Activated B cell treated with CpG ODN at 0.5 μM for 24 hours (primary cell): ENCODE data around the gene ODR4. TPM values are rescaled to one million over a fixed set of nuclear protein-coding genes. Genes with fewer than 3 reads are reported as not detected.

Experiments
- ATAC-seq: fragments of 200-7000 bp; cut with Tn5 transposase; one replicate; pipeline ENCODE4 v1.10.0; 2021; ENCODE audit warnings: low read depth, mild to moderate bottlenecking, moderate library complexity
- CTCF ChIA-PET: fragments of 350-600 bp; sonication (Branson Sonifier 250); formaldehyde crosslinking; loops from one replicate; lab custom pipeline; 2021; ENCODE audit warnings: antibody characterized with exemption; lab: Charles Lee
- POLR2A ChIA-PET: fragments of 350-600 bp; sonication (Branson Sonifier 250); formaldehyde crosslinking; loops from one replicate; lab custom pipeline; 2021; ENCODE audit warnings: antibody characterized with exemption; lab: Charles Lee
- DNase-seq: peaks from one replicate; pipeline ENCODE4 v3.0.0; 2022
- H3K27ac Mint-ChIP-seq: one replicate; pipeline ENCODE4 v1.8.0; 2020; ENCODE audit warnings: mixed read lengths
- H3K27me3 Mint-ChIP-seq: one replicate; pipeline ENCODE4 v1.8.0; 2021; ENCODE audit warnings: mixed read lengths
- H3K36me3 Mint-ChIP-seq: one replicate; pipeline ENCODE4 v1.8.0; 2021; ENCODE audit warnings: low read depth, mixed read lengths
- H3K4me1 Mint-ChIP-seq: one replicate; pipeline ENCODE4 v1.8.0; 2021; ENCODE audit warnings: mixed read lengths
- H3K4me3 Mint-ChIP-seq: one replicate; pipeline ENCODE4 v1.8.0; 2020; ENCODE audit warnings: mild to moderate bottlenecking, mixed read lengths
- H3K9me3 Mint-ChIP-seq: one replicate; pipeline ENCODE4 v1.8.0; 2020; ENCODE audit warnings: mixed read lengths
- CTCF ChIP-seq: fragments of 200-600 bp; IDR thresholded peaks from one replicate; pipeline ENCODE4 v1.8.0; 2022; ENCODE audit warnings: antibody characterized with exemption, mild to moderate bottlenecking
- intact Hi-C: fragments of 100-400 bp; cut with micrococcal nuclease; formaldehyde crosslinking; loops from one replicate; pipeline ENCODE4 v1.15.1; 2024
- total RNA-seq: library from RNA; stranded (reverse); gene quantifications from 2 replicates; pipeline ENCODE4 v1.2.3, GENCODE V29; 2022

ODR4 gene
- total RNA-seq, 1 donor from 2014 or later, result 15.6 TPM

- H3K27me3 Mint-ChIP-seq, result no peaks in the 10 kb centered on the region
- intact Hi-C loops, result no loop called here
- H3K36me3 Mint-ChIP-seq, result peaks cover 3% of the 10 kb centered on the region
- H3K9me3 Mint-ChIP-seq, result no peaks in the 10 kb centered on the region
- H3K4me1 Mint-ChIP-seq, result no peaks in the 10 kb centered on the region
- CTCF ChIA-PET, result no interaction called here
- H3K27ac Mint-ChIP-seq, result no peak overlapping the region
- ATAC-seq, result no peak
- POLR2A ChIA-PET, result no interaction called here
- no peak overlapping the region for H3K4me3 Mint-ChIP-seq
- no peak for DNase-seq
- no peak for TF ChIP-seq CTCF
Observed at GRCh38 chr1:186435336-186435735, 59.7 kb downstream of the ODR4 start.

GRCh38 chr1:186438567-186438966 lies 62.9 kb downstream of the ODR4 start:
- no peak for TF ChIP-seq CTCF
- H3K9me3 Mint-ChIP-seq, result no peaks in the 10 kb centered on the region
- H3K36me3 Mint-ChIP-seq, result peaks cover 3% of the 10 kb centered on the region
- CTCF ChIA-PET, result no interaction called here
- intact Hi-C loops, result no loop called here
- H3K4me3 Mint-ChIP-seq, result no peak overlapping the region
- DNase-seq (no peak), ATAC-seq (no peak)
- no peaks in the 10 kb centered on the region for H3K27me3 Mint-ChIP-seq
- H3K4me1 Mint-ChIP-seq, result no peaks in the 10 kb centered on the region
- no peak overlapping the region for H3K27ac Mint-ChIP-seq
- POLR2A ChIA-PET, result no interaction called here

DNA sequence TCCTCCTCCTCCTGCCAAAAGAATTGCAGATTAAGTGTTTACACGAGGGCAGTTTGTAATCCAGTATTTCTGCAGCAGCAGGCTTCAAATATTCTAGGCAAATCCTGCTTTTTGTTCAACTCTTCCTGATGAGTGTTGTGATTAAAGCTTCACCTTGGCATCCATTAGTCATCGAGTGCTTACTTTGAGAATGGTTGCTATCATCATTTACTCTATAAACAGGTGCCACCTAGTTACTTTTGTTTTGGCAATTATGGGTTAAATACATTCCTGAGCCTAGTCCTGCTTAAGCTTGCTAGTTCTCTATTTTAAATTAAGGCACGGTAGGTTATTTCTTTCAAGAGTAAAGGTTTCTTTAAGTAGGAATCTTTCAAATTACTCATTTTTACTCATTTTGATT lies 64.9 kb downstream of the ODR4 start:
- TF ChIP-seq CTCF, result no peak
- Mint-ChIP-seq H3K36me3 (peaks cover 3% of the 10 kb centered on the region), H3K4me3 (no peak overlapping the region), H3K9me3 (no peaks in the 10 kb centered on the region), H3K4me1 (no peaks in the 10 kb centered on the region), H3K27me3 (no peaks in the 10 kb centered on the region), H3K27ac (no peak overlapping the region)
- DNase-seq (no peak), ATAC-seq (no peak)
- intact Hi-C loops, result no loop called here
- CTCF ChIA-PET, result no interaction called here
- POLR2A ChIA-PET, result no interaction called here

GRCh38 chr1:186442651-186443375 lies 67.2 kb downstream of the ODR4 start:
- TF ChIP-seq CTCF, result no peak
- ATAC-seq, result no peak
- intact Hi-C loops, result no loop called here

DNA sequence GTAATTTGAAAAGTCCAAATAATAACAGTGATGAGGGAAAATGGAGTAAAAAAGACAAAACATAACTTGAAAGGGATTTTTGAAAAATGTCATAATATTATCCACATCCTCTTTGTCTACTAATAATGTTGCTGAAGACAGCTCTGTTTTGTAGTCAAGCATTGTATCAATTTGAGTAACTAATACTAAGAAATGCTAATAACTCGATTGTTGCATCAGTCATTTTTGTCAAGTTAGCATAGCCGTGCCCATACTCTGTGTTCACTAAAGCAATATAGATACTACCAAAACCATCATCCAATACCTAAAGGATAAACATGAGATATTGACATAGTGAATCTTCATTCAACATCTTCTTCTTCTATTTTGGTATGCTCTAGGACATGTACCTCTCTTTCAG lies 68.0 kb downstream of the ODR4 start:
- Mint-ChIP-seq H3K27ac (no peak overlapping the region), H3K4me1 (no peaks in the 10 kb centered on the region), H3K36me3 (no peaks in the 10 kb centered on the region), H3K9me3 (no peaks in the 10 kb centered on the region), H3K27me3 (no peaks in the 10 kb centered on the region), H3K4me3 (no peak overlapping the region)
- intact Hi-C loops, result no loop called here
- DNase-seq (no peak), ATAC-seq (no peak)
- ChIA-PET POLR2A (no interaction called here), CTCF (no interaction called here)
- TF ChIP-seq CTCF, result no peak

More at GRCh38 chr1:186442651-186443375, 67.2 kb downstream of the ODR4 start:
- DNase-seq, result no peak
- Mint-ChIP-seq H3K4me1 (no peaks in the 10 kb centered on the region), H3K27ac (no peak overlapping the region), H3K9me3 (no peaks in the 10 kb centered on the region), H3K36me3 (no peaks in the 10 kb centered on the region), H3K4me3 (no peak overlapping the region), H3K27me3 (no peaks in the 10 kb centered on the region)
- ChIA-PET POLR2A (no interaction called here), CTCF (interaction anchor here (0.7 kb wide), 1 partner anchor 38 kb away, joined by 3 read pairs; no protein-coding TSS in a partner anchor)
